HCT116 (cell line): ENCODE data around the gene MGRN1. TPM values are rescaled to one million over a fixed set of nuclear protein-coding genes. Genes with fewer than 3 reads are reported as not detected.

Source experiments
- ATAC-seq: fragments of 200-7000 bp; cut with Tn5 transposase; 2 replicates; pipeline ENCODE4 v1.9.1; 2020; ENCODE audit warnings: mild to moderate bottlenecking, moderate library complexity
- BruUV-seq: library from RNA; stranded (reverse); fragments of 400-500 nt; replicated peaks from 2 replicates; lab custom pipeline; 2021; lab: Mats Ljungman, UMichigan
- CTCF ChIA-PET: fragments of 300-600 bp; sonication (Branson Sonifier 250); formaldehyde crosslinking; loops from one replicate; lab custom pipeline; 2021; ENCODE audit warnings: antibody characterized with exemption; lab: Charles Lee
- POLR2A ChIA-PET: fragments of 300-600, 350-600 bp; sonication (Branson Sonifier 250); formaldehyde crosslinking; loops from one replicate; lab custom pipeline; 2021; ENCODE audit warnings: antibody characterized with exemption; lab: Charles Lee
- RAD21 ChIA-PET, 2 experiments: fragments of 300-600 bp; sonication (Branson Sonifier 250); formaldehyde crosslinking; loops; one replicate each; lab custom pipeline; 2023; ENCODE audit warnings: low total read pairs in 2 of 2; ENCODE audit not compliant: uncharacterized antibody in 2 of 2, unreplicated experiment in 2 of 2, low non-redundant PET in 1 of 2; lab: Charles Lee
- DNase-seq: peaks from one replicate; pipeline ENCODE4 v3.0.0-alpha.2; 2010; ENCODE audit warnings: low read depth, low spot score
- H2AFZ ChIP-seq: fragments of 200-600 bp; shearing (Covaris generic), sonication (generic); 2 replicates; pipeline ENCODE4 v1.6.1; 2017; ENCODE audit warnings: low read depth, mixed run types, mixed read lengths, antibody characterized with exemption, low read length; ENCODE audit not compliant: poor library complexity, severe bottlenecking
- H3K27ac ChIP-seq: 2 replicates; pipeline ENCODE4 v1.5.1; 2012; ENCODE audit warnings: low read depth, low read length
- H3K27me3 ChIP-seq: fragments of 200-600 bp; sonication (generic); 2 replicates; pipeline ENCODE4 v1.6.1; 2016; ENCODE audit warnings: mixed run types, low read length, mixed read lengths; ENCODE audit not compliant: insufficient read depth
- H3K36me3 ChIP-seq, 2 experiments: fragments of 200-500 bp in 1 of 2; fragments of 200-600 bp in 1 of 2; sonication (Bioruptor generic) in 1 of 2; sonication (generic) in 1 of 2; 2 replicates each; pipeline versions ENCODE4 v1.5.1 to v1.6.1; 2014 to 2016; ENCODE audit warnings: low read length in 2 of 2, inconsistent platforms in 1 of 2, mixed read lengths in 1 of 2, mixed run types in 1 of 2; ENCODE audit not compliant: insufficient read depth in 2 of 2, control insufficient read depth in 1 of 2
- H3K4me1 ChIP-seq, 2 experiments: fragments of 200-600 bp in 1 of 2; sonication (generic) in 1 of 2; 2 replicates each; pipeline versions ENCODE4 v1.5.1 to v1.6.1; 2012 to 2017; ENCODE audit warnings: low read length in 2 of 2, inconsistent platforms in 1 of 2, mild to moderate bottlenecking in 1 of 2, mixed read lengths in 1 of 2, mixed run types in 1 of 2, moderate library complexity in 1 of 2; ENCODE audit not compliant: insufficient read depth in 2 of 2, control insufficient read depth in 1 of 2
- H3K4me2 ChIP-seq: fragments of 200-600 bp; sonication (generic); 2 replicates; pipeline ENCODE4 v1.6.1; 2017; ENCODE audit warnings: mixed run types, low read length, mixed read lengths
- H3K4me3 ChIP-seq, 2 experiments: fragments of 200-600 bp in 1 of 2; sonication (generic) in 1 of 2; replicated peaks in 1 of 2; 2 replicates each; pipeline ENCODE4 v1.5.1; 2011 to 2016; ENCODE audit warnings: low read length in 2 of 2, control low read depth in 1 of 2, low read depth in 1 of 2, mild to moderate bottlenecking in 1 of 2, mixed read lengths in 1 of 2, mixed run types in 1 of 2
- H3K79me2 ChIP-seq: fragments of 200-600 bp; sonication (generic); 2 replicates; pipeline ENCODE4 v1.6.1; 2017; ENCODE audit warnings: mild to moderate bottlenecking, mixed run types, low read length, moderate library complexity, mixed read lengths; ENCODE audit not compliant: insufficient read depth
- H3K9ac ChIP-seq: fragments of 200-600 bp; sonication (generic); 2 replicates; pipeline ENCODE4 v1.6.1; 2016; ENCODE audit warnings: low read length, mixed read lengths
- H3K9me2 ChIP-seq: fragments of 200-600 bp; sonication (generic), shearing (Covaris generic); 2 replicates; pipeline ENCODE4 v1.6.1; 2017; ENCODE audit warnings: mixed run types, mild to moderate bottlenecking, moderate library complexity; ENCODE audit not compliant: insufficient read depth
- H3K9me3 ChIP-seq, 2 experiments: fragments of 200-500 bp in 1 of 2; fragments of 200-600 bp in 1 of 2; sonication (Bioruptor generic) in 1 of 2; sonication (generic) in 1 of 2; 2 replicates each; pipeline ENCODE4 v1.6.1; 2014 to 2017; ENCODE audit warnings: low read length in 2 of 2, mixed read lengths in 2 of 2, inconsistent platforms in 1 of 2, low read depth in 1 of 2, mild to moderate bottlenecking in 1 of 2, mixed run types in 1 of 2, moderate library complexity in 1 of 2; ENCODE audit not compliant: control insufficient read depth in 1 of 2, insufficient read depth in 1 of 2
- H4K20me1 ChIP-seq: fragments of 200-600 bp; sonication (generic), shearing (Covaris generic); 2 replicates; pipeline ENCODE4 v1.6.1; 2017; ENCODE audit warnings: mixed run types, mild to moderate bottlenecking, moderate library complexity; ENCODE audit not compliant: insufficient read depth
- ATF3 ChIP-seq: IDR thresholded peaks from 2 replicates; pipeline ENCODE4 v1.6.1; 2012
- CBX3 ChIP-seq: IDR thresholded peaks from 2 replicates; pipeline ENCODE4 v1.6.1; 2012; ENCODE audit warnings: low read depth
- CEBPB ChIP-seq: IDR thresholded peaks from 2 replicates; pipeline ENCODE4 v1.6.1; 2012; ENCODE audit warnings: low read depth
- EZH2 ChIP-seq: fragments of 200-600 bp; sonication (generic); IDR thresholded peaks from 2 replicates; pipeline ENCODE4 v1.6.1; 2017; ENCODE audit warnings: antibody characterized with exemption, mixed run types
- JUND ChIP-seq: IDR thresholded peaks from 2 replicates; pipeline ENCODE4 v1.6.1; 2012
- MAX ChIP-seq: IDR thresholded peaks from 2 replicates; pipeline ENCODE4 v1.6.1; 2012
- POLR2AphosphoS5 ChIP-seq: IDR thresholded peaks from 2 replicates; pipeline ENCODE4 v1.6.1; 2011; ENCODE audit warnings: mild to moderate bottlenecking, low read depth, low read length, moderate library complexity
- RAD21 ChIP-seq: IDR thresholded peaks from 2 replicates; pipeline ENCODE4 v1.6.1; 2012; ENCODE audit warnings: low read depth, mild to moderate bottlenecking
- REST ChIP-seq: IDR thresholded peaks from 2 replicates; pipeline ENCODE4 v1.6.1; 2012; ENCODE audit warnings: low read depth
- SP1 ChIP-seq: IDR thresholded peaks from 2 replicates; pipeline ENCODE4 v1.6.1; 2012; ENCODE audit warnings: low read depth
- SRF ChIP-seq: IDR thresholded peaks from 2 replicates; pipeline ENCODE4 v1.6.1; 2012; ENCODE audit warnings: low read depth
- TCF7L2 ChIP-seq: IDR thresholded peaks from 2 replicates; pipeline ENCODE4 v1.7.0; 2011; ENCODE audit warnings: borderline replicate concordance, inconsistent platforms; ENCODE audit not compliant: insufficient read depth, insufficient read length; ENCODE audit errors: extremely low read depth
- ZBTB33 ChIP-seq: IDR thresholded peaks from 2 replicates; pipeline ENCODE4 v1.6.1; 2011; ENCODE audit warnings: mild to moderate bottlenecking, low read length, moderate library complexity; ENCODE audit not compliant: insufficient replicate concordance; ENCODE audit errors: extremely low read depth
- ZFX ChIP-seq: fragments of 450-650 bp; IDR thresholded peaks from 2 replicates; pipeline ENCODE4 v1.6.1; 2017
- intact Hi-C: fragments of 100-400 bp; cut with micrococcal nuclease; formaldehyde crosslinking; loops from 2 replicates; pipeline ENCODE4 v1.10.0; 2022
- total RNA-seq: library from RNA; stranded (reverse); gene quantifications from one replicate; pipeline ENCODE4 v1.2.1, GENCODE V29; 2021; ENCODE audit not compliant: unreplicated experiment

MGRN1 gene
- total RNA-seq, 1 experiment from 2014 or later = 50.6 TPM

- no peaks in the 10 kb centered on the region for H3K4me1 ChIP-seq
- ChIA-PET POLR2A (interaction anchor here (0.6 to 1.1 kb wide), 2 partner anchors 11 to 12 kb away, joined by 3 read pairs; no protein-coding TSS in a partner anchor), CTCF (interaction anchor here (0.6 kb wide), 1 partner anchor 10 kb away, joined by 3 read pairs; no protein-coding TSS in a partner anchor), RAD21 (no interaction called here)
- no peak overlapping the region for H3K4me3 ChIP-seq
- H3K27me3 ChIP-seq = no peaks in the 10 kb centered on the region
- no peak for ATAC-seq
- H3K79me2 ChIP-seq = 0 out of 2 replicates have a peak, but pooled peaks cover 2% of the 10 kb centered on the region
- intact Hi-C loops = no loop called here
- no peaks in the 10 kb centered on the region for H3K9me3 ChIP-seq
- no peak overlapping the region for H3K27ac ChIP-seq
- no peak overlapping the region for H2AFZ ChIP-seq
- H4K20me1 ChIP-seq = no peaks in the 10 kb centered on the region
- no TSS peak for BruUV-seq
- no peaks in the 10 kb centered on the region for H3K9me2 ChIP-seq
- peaks cover 8 to 14% of the 10 kb centered on the region in 2 experiments for H3K36me3 ChIP-seq
- H3K4me2 ChIP-seq = no peak overlapping the region
- TF ChIP-seq ATF3 (no peak), EZH2 (no peak), SP1 (no peak), MAX (no peak), RAD21 (no peak), CEBPB (no peak)
- no peak for DNase-seq
- no peak overlapping the region for H3K9ac ChIP-seq
Measured at GRCh38 chr16:4704913-4705312, 80.3 kb downstream of the MGRN1 start.

DNA sequence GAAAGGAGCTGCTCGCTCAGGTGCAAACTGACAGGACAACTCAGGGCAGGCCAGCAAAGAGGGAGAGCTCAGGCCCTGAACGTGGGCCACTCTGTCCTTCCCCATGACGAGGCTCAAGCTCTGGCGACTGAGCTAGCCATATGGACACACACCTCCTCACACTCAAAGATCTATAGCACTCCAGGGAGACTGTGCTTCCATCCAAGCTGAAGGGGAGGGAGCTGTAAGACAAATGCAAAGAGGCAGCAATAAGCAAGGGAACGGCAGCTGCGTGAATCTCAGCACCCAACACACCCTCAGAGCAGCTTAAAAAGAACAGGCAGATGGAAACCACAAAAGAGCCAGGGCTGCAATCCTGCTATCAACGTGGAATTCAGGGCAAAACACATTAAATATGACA lies 82.2 kb downstream of the MGRN1 start:
- Histone ChIP-seq H3K4me1 (no peaks in the 10 kb centered on the region), H4K20me1 (no peaks in the 10 kb centered on the region), H3K27ac (no peak overlapping the region), H2AFZ (no peak overlapping the region), H3K9ac (no peak overlapping the region), H3K4me3 (no peak overlapping the region), H3K9me2 (no peaks in the 10 kb centered on the region), H3K27me3 (no peaks in the 10 kb centered on the region), H3K9me3 (no peaks in the 10 kb centered on the region), H3K79me2 (0 out of 2 replicates have a peak, but pooled peaks cover 4% of the 10 kb centered on the region), H3K4me2 (no peak overlapping the region), H3K36me3 (peaks cover 7 to 20% of the 10 kb centered on the region in 2 experiments)
- CTCF ChIA-PET = no interaction called here
- intact Hi-C loops = no loop called here
- ATAC-seq = no peak
- no TSS peak for BruUV-seq
- POLR2A ChIA-PET = no interaction called here
- DNase-seq = no peak
- RAD21 ChIA-PET = no interaction called here
- TF ChIP-seq SP1 (no peak), CBX3 (no peak), ZBTB33 (no peak), ZFX (no peak), REST (no peak), TCF7L2 (no peak), POLR2AphosphoS5 (no peak), SRF (no peak), JUND (no peak)
